Neural crest cell (in vitro differentiated cells): ENCODE measurements around the gene DONSON. TPM values are rescaled to one million over a fixed set of nuclear protein-coding genes. Genes with fewer than 3 reads are reported as not detected.
"Not testable (repeated sequence)": the region's sequence is repeated elsewhere in the genome, so short reads cannot be mapped to it uniquely, and the experiment has no call there.

Experiments used
- DNase-seq: peaks from one replicate; pipeline ENCODE4 v3.0.0; 2021; ENCODE audit warnings: low read depth, mixed read lengths, low spot score
- H3K27ac Mint-ChIP-seq: one replicate; pipeline ENCODE4 v1.8.0; 2021; ENCODE audit warnings: mild to moderate bottlenecking, mixed read lengths; ENCODE audit not compliant: unreplicated experiment
- H3K27me3 Mint-ChIP-seq: 2 replicates; pipeline ENCODE4 v1.8.0; 2021; ENCODE audit warnings: low read depth, mild to moderate bottlenecking, mixed read lengths
- H3K36me3 Mint-ChIP-seq: 2 replicates; pipeline ENCODE4 v1.8.0; 2021; ENCODE audit warnings: low read depth, mild to moderate bottlenecking, mixed read lengths
- H3K4me1 Mint-ChIP-seq: 2 replicates; pipeline ENCODE4 v1.8.0; 2021; ENCODE audit warnings: mixed read lengths
- H3K4me3 Mint-ChIP-seq: one replicate; pipeline ENCODE4 v1.8.0; 2021; ENCODE audit warnings: mild to moderate bottlenecking, mixed read lengths
- H3K9me3 Mint-ChIP-seq: 2 replicates; pipeline ENCODE4 v1.8.0; 2021; ENCODE audit warnings: mixed read lengths
- CTCF ChIP-seq: fragments of 200-600 bp; sonication (generic); conservative IDR thresholded peaks from 2 replicates; pipeline ENCODE4 v1.5.0; 2021; ENCODE audit warnings: antibody characterized with exemption, mild to moderate bottlenecking
- total RNA-seq: library from RNA; stranded (reverse); gene quantifications from 2 replicates; pipeline ENCODE4 v1.2.1, GENCODE V29; 2021

Gene DONSON
- total RNA-seq, 1 donor from 2014 or later: 30.9 TPM

DNA sequence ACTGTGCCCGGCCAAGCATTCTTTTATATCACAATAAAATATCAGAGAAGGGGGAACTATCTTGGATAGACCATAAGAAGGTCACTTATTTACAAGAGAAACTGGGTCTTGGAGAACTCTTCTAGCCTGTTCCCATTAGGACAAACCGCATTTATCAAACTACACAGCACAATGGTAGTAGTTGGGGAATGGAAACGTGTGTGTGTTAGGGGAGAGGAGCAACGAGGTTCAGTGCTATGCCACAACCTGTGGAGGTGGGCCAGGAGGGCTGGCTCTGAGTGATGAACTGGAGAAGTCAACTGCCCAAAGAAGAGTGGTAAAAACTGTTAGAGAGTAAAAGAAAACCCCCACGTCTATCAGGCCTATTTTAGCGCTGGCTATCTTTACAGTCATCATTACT, 1.6 kb downstream of the DONSON start:
- Mint-ChIP-seq H3K4me3 (peak overlapping the region; percentile 84), H3K27me3 (no peaks in the 10 kb centered on the region), H3K36me3 (peaks cover 5% of the 10 kb centered on the region), H3K9me3 (no peaks in the 10 kb centered on the region), H3K27ac (no peak overlapping the region), H3K4me1 (peaks cover 26% of the 10 kb centered on the region)
- DNase-seq: no peak
- no peak for TF ChIP-seq CTCF

DNA sequence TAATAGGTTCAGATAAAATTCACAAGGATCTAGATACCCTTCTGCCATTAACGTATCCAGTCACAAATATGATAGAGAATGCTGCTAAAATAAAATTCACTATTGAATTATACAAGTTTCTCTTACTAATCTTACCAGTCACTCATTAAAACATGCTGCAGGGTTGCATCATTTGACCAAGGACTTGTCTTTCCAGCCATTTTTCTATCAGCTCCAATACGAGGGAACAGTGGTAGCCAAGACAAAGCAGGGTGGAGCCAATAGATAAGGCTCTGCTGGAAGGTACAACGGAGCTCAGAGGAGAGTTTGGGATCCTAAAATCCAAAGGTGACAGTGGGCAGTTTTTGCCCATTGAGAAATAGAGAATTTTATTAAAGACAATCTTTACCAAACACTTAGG, 4.0 kb downstream of the DONSON start:
- no peak overlapping the region for H3K27ac Mint-ChIP-seq
- H3K4me3 Mint-ChIP-seq: peak overlapping the region; percentile 76
- H3K36me3 Mint-ChIP-seq: peaks cover 5% of the 10 kb centered on the region
- peaks cover 26% of the 10 kb centered on the region for H3K4me1 Mint-ChIP-seq
- no peak for DNase-seq
- TF ChIP-seq CTCF: no peak
- no peaks in the 10 kb centered on the region for H3K27me3 Mint-ChIP-seq
- no peaks in the 10 kb centered on the region for H3K9me3 Mint-ChIP-seq

- no peak overlapping the region for H3K4me3 Mint-ChIP-seq
- H3K9me3 Mint-ChIP-seq: no peaks in the 10 kb centered on the region
- no peaks in the 10 kb centered on the region for H3K27me3 Mint-ChIP-seq
- peaks cover 2% of the 10 kb centered on the region for H3K36me3 Mint-ChIP-seq
- no peak for DNase-seq
- H3K4me1 Mint-ChIP-seq: no peaks in the 10 kb centered on the region
- no peak overlapping the region for H3K27ac Mint-ChIP-seq
- TF ChIP-seq CTCF: no peak
Observed at GRCh38 chr21:33578959-33579542, 9.4 kb downstream of the DONSON start.

GRCh38 chr21:33578214-33578613, 10.3 kb downstream of the DONSON start:
- Mint-ChIP-seq H3K4me1 (no peaks in the 10 kb centered on the region), H3K9me3 (no peaks in the 10 kb centered on the region), H3K27me3 (no peaks in the 10 kb centered on the region), H3K4me3 (no peak overlapping the region), H3K27ac (no peak overlapping the region), H3K36me3 (peaks cover 2% of the 10 kb centered on the region)
- DNase-seq: no peak
- no peak for TF ChIP-seq CTCF

DNA sequence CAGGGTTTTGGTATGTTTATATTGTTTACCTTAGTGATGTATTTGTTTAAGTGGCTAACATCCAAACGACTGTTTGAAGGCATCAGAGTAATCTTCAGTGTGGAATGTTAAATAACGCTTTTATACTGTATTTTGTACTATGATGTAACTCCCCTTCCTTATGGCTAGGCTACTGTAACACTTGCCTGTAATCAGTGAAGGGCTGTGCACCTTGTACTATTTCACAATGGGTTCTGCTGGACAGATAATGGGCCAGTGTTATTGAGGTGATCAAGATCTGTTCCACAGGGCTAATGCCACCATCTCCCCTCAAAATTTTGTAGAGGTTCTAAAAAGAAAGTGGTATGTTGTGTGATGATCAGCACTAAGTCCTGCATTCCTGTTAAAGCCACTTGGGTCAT, 11.7 kb downstream of the DONSON start:
- H3K9me3 Mint-ChIP-seq, H3K36me3 Mint-ChIP-seq, H3K4me1 Mint-ChIP-seq, H3K4me3 Mint-ChIP-seq, H3K27ac Mint-ChIP-seq, DNase-seq, H3K27me3 Mint-ChIP-seq: not testable (repeated sequence)

DNA sequence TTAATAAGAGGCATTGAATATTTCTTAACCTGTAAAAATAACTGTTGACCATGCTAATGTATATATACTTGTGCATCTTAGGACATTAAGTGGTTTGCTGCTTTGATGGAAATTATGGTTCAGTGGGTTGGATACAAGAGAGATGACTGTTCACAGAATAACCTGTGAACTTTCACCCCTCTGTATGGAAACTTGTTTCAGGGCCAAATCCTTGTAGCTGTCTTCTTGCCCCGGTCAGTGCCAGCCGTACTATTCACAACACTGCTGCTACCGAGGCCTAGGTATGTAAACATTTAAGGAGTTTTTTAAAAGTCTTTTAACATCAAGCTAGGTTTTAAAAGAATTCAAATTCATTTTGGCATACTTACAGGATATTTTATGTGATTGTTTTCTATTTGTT, 16.1 kb downstream of the DONSON start:
- DNase-seq: no peak
- Mint-ChIP-seq H3K27ac (no peak overlapping the region), H3K27me3 (no peaks in the 10 kb centered on the region), H3K9me3 (no peaks in the 10 kb centered on the region), H3K4me3 (no peak overlapping the region), H3K36me3 (peaks cover 8% of the 10 kb centered on the region), H3K4me1 (no peaks in the 10 kb centered on the region)
- no peak for TF ChIP-seq CTCF
